ENCODE data around the gene DRAP1. TPM values are rescaled to one million over a fixed set of nuclear protein-coding genes. Genes with fewer than 3 reads are reported as not detected.

DRAP1 gene
- total RNA-seq, 6 experiments from 2014 or later, result 21.8 to 50.8 (median 32.6) TPM

DNA sequence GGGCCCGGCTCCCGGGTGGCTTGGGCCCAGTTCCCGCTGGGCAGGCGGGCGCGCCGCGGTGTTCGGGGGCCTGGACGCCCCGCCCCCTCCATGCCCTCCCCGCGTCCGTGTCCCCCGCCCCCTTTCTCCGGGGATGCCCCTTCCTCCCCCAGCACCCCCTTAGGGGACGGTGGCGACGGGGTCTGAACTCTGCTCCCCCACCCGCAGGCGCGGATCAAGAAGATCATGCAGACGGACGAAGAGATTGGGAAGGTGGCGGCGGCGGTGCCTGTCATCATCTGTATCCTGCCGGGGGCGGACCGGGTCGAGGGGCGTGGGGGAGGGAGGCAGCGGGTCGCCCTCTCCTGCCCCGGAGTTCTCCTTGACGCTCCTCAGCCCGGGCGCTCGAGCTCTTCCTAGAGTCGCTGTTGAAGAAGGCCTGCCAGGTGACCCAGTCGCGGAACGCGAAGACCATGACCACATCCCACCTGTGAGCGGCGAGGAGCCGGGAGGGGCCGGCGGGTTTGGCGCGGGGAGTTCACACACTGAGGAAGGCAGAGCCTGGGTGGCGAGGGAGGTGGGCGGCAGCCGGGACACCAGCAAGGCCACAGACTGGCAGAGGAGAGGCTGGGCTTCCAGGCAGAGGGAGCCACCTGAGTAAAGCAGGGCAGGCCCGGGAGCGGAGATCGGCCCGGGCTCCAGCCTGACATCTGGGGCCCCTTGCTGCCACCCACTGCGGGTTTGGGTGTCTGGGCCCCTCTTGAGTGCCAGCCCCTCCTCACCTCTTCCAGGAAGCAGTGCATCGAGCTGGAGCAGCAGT lies 546 bp downstream of the DRAP1 start:
- peak; percentile 27 to 43 (median 41) for ATAC-seq
- Histone ChIP-seq H3K4me3 (peak overlapping the region; percentile 97 to 98 (median 98)), H3K4me1 (peaks cover 0 to 21% (median 9%) of the 10 kb centered on the region in 4 donors), H3K27ac (peak overlapping the region; percentile 60 to 85 (median 78)), H3K27me3 (no peaks in the 10 kb centered on the region), H3K36me3 (peaks cover 0 to 11% (median 3%) of the 10 kb centered on the region in 4 donors), H3K9me3 (no peaks in the 10 kb centered on the region)
- peak; percentile 56 to 71 (median 60) for DNase-seq
- intact Hi-C loops (cut with DNase I), result no loop called here
- no peak for TF ChIP-seq POLR2A (IDR thresholded peaks at IDR 0.05)
- TF ChIP-seq, protein P1, sequence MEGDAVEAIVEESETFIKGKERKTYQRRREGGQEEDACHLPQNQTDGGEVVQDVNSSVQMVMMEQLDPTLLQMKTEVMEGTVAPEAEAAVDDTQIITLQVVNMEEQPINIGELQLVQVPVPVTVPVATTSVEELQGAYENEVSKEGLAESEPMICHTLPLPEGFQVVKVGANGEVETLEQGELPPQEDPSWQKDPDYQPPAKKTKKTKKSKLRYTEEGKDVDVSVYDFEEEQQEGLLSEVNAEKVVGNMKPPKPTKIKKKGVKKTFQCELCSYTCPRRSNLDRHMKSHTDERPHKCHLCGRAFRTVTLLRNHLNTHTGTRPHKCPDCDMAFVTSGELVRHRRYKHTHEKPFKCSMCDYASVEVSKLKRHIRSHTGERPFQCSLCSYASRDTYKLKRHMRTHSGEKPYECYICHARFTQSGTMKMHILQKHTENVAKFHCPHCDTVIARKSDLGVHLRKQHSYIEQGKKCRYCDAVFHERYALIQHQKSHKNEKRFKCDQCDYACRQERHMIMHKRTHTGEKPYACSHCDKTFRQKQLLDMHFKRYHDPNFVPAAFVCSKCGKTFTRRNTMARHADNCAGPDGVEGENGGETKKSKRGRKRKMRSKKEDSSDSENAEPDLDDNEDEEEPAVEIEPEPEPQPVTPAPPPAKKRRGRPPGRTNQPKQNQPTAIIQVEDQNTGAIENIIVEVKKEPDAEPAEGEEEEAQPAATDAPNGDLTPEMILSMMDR (IDR thresholded peaks at IDR 0.05), result no peak
- 5% methylated on average over 7 of the region's 60 CpGs for WGBS (ENCODE audit: insufficient coverage, low coverage, low lambda C conversion rate, missing lambda C conversion rate)

DNA sequence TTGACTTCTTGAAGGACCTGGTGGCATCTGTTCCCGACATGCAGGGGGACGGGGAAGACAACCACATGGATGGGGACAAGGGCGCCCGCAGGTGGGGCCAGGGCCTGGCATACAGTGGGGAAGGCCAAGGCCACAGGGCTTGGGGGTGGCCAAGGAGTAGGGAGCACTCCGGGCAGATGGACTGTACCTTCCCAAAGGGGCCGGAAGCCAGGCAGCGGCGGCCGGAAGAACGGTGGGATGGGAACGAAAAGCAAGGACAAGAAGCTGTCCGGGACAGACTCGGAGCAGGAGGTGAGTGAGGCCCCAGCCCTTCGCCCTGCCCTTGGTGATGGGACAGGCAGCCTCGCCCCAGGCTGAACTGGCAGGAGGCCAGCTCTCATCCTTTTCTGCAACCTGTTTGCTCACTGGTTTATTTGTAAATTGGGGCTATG lies 1.2 kb downstream of the DRAP1 start:
- H3K27ac ChIP-seq, result no peak overlapping the region
- 63% methylated on average over 7 of the region's 15 CpGs for WGBS (ENCODE audit: insufficient coverage, low coverage, low lambda C conversion rate, missing lambda C conversion rate)
- peaks cover 0 to 11% (median 3%) of the 10 kb centered on the region in 4 donors for H3K36me3 ChIP-seq
- H3K4me1 ChIP-seq, result peaks cover 0 to 21% (median 9%) of the 10 kb centered on the region in 4 donors
- H3K27me3 ChIP-seq, result no peaks in the 10 kb centered on the region
- peak overlapping the region; percentile 97 to 98 (median 98) for H3K4me3 ChIP-seq
- H3K9me3 ChIP-seq, result no peaks in the 10 kb centered on the region
- intact Hi-C loops (cut with DNase I), result no loop called here
- TF ChIP-seq, protein P1 (IDR thresholded peaks at IDR 0.05), result no peak
- TF ChIP-seq POLR2A (IDR thresholded peaks at IDR 0.05), result no peak
- no peak for ATAC-seq
- peak in 1 of 3 donors; percentile 44 for DNase-seq

DNA sequence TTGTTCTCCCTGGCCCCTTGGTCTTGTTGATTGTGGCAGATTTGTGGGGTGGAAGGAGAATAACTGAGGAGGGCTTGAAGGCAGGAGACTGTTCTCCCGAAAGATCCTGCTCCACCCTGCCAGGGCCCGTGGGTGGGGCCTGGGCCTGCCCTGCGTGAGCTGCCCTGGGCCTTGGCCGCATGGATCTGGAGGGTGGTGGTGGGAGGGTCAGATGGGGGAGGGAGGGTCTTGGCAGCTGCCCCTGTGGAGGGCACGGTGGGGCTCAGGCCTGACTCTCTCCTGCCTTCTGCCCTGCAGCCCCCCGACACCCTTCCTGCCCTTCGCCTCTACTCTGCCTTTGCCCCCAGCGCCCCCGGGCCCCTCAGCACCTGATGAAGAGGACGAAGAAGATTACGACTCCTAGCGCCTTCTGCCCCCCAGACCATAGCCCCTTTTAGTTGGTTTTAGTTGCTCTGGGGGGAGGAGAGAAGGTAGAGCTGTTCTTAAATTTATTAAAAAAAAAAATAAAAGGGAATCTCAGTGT lies 1.9 kb downstream of the DRAP1 start:
- DNase-seq (no peak), ATAC-seq (no peak)
- intact Hi-C loops (cut with DNase I), result no loop called here
- Histone ChIP-seq H3K27ac (no peak overlapping the region), H3K27me3 (no peaks in the 10 kb centered on the region), H3K36me3 (peaks cover 0 to 11% (median 3%) of the 10 kb centered on the region in 4 donors), H3K4me3 (no peak overlapping the region), H3K4me1 (peaks cover 0 to 21% (median 9%) of the 10 kb centered on the region in 4 donors), H3K9me3 (no peaks in the 10 kb centered on the region)
- WGBS (ENCODE audit: insufficient coverage, low coverage, low lambda C conversion rate, missing lambda C conversion rate), result 100% methylated on average over 4 of the region's 12 CpGs
- no peak for TF ChIP-seq POLR2A (IDR thresholded peaks at IDR 0.05)
- TF ChIP-seq, protein P1 (IDR thresholded peaks at IDR 0.05), result no peak

DNA sequence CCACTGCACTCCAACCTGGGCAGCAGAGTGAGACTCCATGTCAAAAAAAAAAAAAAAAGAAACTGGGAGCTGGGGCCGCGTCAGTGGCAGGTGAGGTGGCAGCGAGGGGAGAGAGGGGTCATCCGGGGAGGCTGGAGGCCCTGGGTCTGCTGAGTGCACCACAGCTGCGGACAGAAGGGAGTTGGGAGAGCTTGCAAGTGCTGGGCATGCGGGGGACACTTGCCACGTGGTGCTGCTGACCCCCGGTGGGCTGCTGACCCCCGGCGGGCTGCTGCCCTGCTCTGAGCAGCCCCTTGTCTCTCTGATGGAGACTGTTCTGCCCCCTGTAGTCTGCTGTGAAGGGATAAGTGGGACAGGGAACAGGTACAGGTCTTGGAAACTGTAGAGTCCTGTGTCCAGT lies 2.6 kb downstream of the DRAP1 start:
- H3K27me3 ChIP-seq, result no peaks in the 10 kb centered on the region
- no peak overlapping the region for H3K4me3 ChIP-seq
- no peak for ATAC-seq
- WGBS (ENCODE audit: insufficient coverage, low coverage, low lambda C conversion rate, missing lambda C conversion rate), result 89% methylated on average over 10 of the region's 10 CpGs
- intact Hi-C loops (cut with DNase I), result no loop called here
- peaks cover 0 to 11% (median 3%) of the 10 kb centered on the region in 4 donors for H3K36me3 ChIP-seq
- H3K4me1 ChIP-seq, result peaks cover 0 to 21% (median 9%) of the 10 kb centered on the region in 4 donors
- no peaks in the 10 kb centered on the region for H3K9me3 ChIP-seq
- H3K27ac ChIP-seq, result no peak overlapping the region
- TF ChIP-seq, protein P1 (IDR thresholded peaks at IDR 0.05), result no peak
- TF ChIP-seq POLR2A (IDR thresholded peaks at IDR 0.05), result no peak
- no peak for DNase-seq
